ENCODE results near the gene SH2D3C. TPM values are rescaled to one million over a fixed set of nuclear protein-coding genes. Genes with fewer than 3 reads are reported as not detected.

The SH2D3C gene
- total and polyA plus RNA-seq, 9 of the 15 experiments (the other 6 are each of a cell fraction or from before 2014, with no cell fraction given) = 0.03 to 1.2 (median 0.22) TPM; not detected in 1

- TF ChIP-seq MITF (IDR thresholded peaks at IDR 0.05) = no peak
- TF ChIP-seq NFATC3 (IDR thresholded peaks at IDR 0.05) = no peak
- no peak for TF ChIP-seq MED1 (CRISPR knock-in tag; IDR thresholded peaks at IDR 0.05; ENCODE audit: borderline replicate concordance)
- peak; percentile 58 for TF ChIP-seq HDAC2 (IDR thresholded peaks at IDR 0.05)
- TF ChIP-seq PRDM10 (IDR thresholded peaks at IDR 0.05; ENCODE audit: partially characterized antibody) = peak; percentile 50
- TF ChIP-seq THAP12 (CRISPR knock-in tag; IDR thresholded peaks at IDR 0.05) = peak; percentile 18; the same call in 1 of the 2 replicates
- peak in 1 of 2 experiments; percentile 76; a peak in 2 of 4 replicates for TF ChIP-seq RCOR1 (IDR thresholded peaks at IDR 0.05; ENCODE audit: borderline replicate concordance in 1 of 2, low read depth in 2 of 2, low read length in 2 of 2)
- TF ChIP-seq, protein P1, sequence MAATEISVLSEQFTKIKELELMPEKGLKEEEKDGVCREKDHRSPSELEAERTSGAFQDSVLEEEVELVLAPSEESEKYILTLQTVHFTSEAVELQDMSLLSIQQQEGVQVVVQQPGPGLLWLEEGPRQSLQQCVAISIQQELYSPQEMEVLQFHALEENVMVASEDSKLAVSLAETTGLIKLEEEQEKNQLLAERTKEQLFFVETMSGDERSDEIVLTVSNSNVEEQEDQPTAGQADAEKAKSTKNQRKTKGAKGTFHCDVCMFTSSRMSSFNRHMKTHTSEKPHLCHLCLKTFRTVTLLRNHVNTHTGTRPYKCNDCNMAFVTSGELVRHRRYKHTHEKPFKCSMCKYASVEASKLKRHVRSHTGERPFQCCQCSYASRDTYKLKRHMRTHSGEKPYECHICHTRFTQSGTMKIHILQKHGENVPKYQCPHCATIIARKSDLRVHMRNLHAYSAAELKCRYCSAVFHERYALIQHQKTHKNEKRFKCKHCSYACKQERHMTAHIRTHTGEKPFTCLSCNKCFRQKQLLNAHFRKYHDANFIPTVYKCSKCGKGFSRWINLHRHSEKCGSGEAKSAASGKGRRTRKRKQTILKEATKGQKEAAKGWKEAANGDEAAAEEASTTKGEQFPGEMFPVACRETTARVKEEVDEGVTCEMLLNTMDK (IDR thresholded peaks at IDR 0.05; ENCODE audit: borderline replicate concordance, insufficient read depth, low read depth, low read length, poor library complexity, severe bottlenecking) = peak; percentile 8
- no peak for TF ChIP-seq SMAD1 (IDR thresholded peaks at IDR 0.05; ENCODE audit: low read depth, low read length, partially characterized antibody)
- TF ChIP-seq, protein P2, sequence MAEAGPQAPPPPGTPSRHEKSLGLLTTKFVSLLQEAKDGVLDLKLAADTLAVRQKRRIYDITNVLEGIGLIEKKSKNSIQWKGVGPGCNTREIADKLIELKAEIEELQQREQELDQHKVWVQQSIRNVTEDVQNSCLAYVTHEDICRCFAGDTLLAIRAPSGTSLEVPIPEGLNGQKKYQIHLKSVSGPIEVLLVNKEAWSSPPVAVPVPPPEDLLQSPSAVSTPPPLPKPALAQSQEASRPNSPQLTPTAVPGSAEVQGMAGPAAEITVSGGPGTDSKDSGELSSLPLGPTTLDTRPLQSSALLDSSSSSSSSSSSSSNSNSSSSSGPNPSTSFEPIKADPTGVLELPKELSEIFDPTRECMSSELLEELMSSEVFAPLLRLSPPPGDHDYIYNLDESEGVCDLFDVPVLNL (CRISPR knock-in tag; IDR thresholded peaks at IDR 0.05; ENCODE audit: low read depth) = 0 out of 2 replicates have a peak, but pooled peaks have one; percentile 50
- TF ChIP-seq ZBTB8A (IDR thresholded peaks at IDR 0.05; ENCODE audit: partially characterized antibody) = no peak
- TF ChIP-seq MYC (IDR thresholded peaks at IDR 0.05; ENCODE audit: low read depth, low read length) = peak; percentile 53; the same call in 1 of the 2 replicates
- TF ChIP-seq MYC (CRISPR knock-in tag; IDR thresholded peaks at IDR 0.05; ENCODE audit: borderline replicate concordance, low read depth) = no peak
- TF ChIP-seq ZNF76 (CRISPR knock-in tag; IDR thresholded peaks at IDR 0.05; ENCODE audit: borderline replicate concordance) = peak; percentile 85; the same call in 1 of the 2 replicates
These were observed 43.5 kb downstream of the SH2D3C start, which contains the start of gene TOR2A (continued) for GRCh38 chr9:127734747-127735529.

Measured in K562 (cell line).